Inflammatory macrophage treated with lipopolysaccharide for 1 hour (primary cell): ENCODE data around the gene THAP5.
A peak's percentile ranks its signal among the peaks of the same experiment; 100 is the strongest.

Source experiments
- DNase-seq, 2 donors: peaks; one replicate each; pipeline ENCODE4 v3.0.0-alpha.2; 2020 to 2022

THAP5 gene

DNA sequence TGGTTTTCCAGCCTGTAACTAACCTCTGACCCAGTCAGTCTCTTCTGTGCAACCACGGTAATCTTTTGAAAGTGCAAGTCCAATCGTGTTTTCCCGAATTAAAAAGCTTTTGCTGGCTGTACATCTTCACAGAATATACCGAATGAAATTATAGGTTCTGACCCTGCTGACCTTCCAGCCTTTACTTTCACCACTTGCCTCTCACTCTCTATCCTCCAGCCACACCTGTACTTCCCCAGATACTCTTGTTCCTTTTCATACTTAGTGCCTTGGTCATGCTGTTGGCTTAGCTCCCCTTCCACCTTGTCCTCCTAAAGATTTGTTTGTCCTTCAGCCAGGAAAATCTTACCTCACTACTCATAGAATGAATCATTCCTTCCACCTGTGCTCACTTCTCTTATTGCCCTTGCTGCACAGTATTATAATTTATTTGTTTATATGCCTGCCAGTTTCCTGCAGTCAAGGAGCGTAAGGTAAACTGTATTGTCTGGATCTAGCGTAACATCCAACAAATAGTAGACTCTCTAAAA, 41.3 kb downstream of the THAP5 start:
- DNase-seq: no peak

DNA sequence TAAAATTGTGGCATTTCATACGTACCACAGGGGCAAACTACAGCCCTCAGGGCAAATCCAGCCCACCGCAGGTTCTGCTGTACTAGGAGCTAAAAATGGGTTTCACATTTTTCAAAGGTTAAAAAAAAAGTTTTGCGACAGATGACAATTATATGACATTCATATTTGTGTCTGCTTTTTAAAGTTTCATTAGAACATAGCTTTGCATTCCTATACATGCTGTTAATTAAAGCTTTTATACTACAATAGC, 42.8 kb downstream of the THAP5 start:
- no peak for DNase-seq

DNA sequence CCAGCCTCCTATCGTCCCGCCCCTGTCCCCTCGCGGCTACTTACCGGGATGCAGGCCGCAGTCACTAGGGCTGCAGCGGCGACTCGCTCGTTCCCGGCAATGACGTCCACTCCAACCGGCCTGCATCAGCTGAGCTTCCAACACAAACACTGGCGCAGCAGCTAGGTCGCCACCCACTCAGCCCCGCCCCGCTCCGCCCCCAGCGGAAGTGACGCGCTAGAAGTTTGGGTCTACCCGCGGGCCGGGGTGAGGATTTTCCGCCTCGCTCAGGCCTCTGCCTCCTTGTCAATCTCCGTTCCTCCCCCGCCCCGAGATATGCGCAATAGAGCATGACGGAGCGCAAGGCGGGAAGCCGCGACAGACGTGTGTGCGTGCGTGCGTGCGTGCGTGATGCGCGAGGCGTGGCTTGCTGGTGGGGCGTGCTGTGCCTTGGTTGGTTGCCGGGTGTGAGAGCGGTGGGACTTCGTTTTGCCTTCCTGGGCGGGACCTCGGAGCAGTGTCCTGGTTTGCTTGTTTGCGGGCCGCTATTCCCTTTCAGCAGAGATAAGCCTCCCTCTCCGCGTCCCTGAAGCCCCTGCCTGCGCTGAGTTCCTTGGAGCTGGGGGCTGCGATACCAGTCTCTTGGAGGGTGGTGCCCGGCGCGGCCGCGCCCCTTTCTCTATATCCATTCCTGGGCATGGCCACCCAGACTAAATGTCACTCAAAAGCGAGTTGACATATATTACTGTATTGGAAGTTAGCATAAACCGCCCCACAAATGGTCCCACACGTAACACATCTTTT, 43.3 kb downstream of the THAP5 start, which contains the start of gene PNPLA8:
PNPLA8 (minus strand) TSS at position 151 of the 783 bp plus-strand sequence. CDS start 10,644 bp downstream, outside the sequence.
- peak; percentile 99 to 100 for DNase-seq

DNA sequence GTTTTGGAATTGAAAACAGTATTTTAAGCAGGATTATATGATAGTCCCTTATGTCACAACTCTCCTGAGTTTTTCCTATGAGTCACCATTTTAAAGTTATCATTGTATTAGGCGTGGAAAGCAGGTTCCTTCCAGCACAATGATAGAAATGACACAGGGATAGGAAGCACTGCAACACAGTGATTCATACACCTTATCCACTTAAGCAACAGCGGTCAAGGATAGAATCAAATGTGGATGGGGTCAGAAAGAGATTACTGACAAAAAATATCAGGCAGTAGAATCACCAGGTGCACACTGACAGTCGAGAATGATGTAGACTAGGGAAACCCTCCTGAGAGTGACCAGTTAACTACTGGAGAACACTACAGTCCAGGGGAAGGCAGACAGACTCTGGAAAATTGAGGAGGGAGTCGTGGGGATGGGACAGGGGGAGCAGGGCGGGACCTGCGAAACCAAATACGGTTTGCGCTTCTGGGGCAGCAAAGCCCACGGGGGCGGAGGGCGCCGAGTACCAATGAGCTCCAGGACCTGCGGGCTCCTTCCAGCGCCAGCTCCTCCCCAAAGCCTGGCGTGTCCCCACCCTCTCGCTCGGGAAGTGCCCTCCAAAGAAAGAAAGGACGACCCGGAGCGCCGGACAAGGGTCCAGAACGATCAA, 44.0 kb downstream of the THAP5 start:
- DNase-seq: peak; percentile 75 to 78

DNA sequence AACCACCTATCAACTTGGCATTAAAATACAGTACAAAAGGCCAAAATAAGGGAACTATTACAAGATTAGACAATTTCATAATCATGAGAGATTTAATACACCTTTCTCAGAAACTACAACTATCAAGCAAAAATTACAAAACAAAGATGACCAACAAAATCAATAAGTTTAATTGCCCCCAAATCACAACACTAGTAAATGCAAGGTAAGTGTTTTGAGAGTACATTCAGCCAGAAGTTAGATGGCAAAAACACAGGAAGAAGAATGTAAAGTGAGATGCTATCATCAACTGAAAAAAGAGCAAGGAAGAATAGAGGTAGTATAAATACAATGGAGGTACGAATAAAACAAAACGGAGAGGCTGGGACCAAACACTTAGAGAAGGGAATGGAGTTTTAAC, 46.7 kb downstream of the THAP5 start:
- no peak for DNase-seq

DNA sequence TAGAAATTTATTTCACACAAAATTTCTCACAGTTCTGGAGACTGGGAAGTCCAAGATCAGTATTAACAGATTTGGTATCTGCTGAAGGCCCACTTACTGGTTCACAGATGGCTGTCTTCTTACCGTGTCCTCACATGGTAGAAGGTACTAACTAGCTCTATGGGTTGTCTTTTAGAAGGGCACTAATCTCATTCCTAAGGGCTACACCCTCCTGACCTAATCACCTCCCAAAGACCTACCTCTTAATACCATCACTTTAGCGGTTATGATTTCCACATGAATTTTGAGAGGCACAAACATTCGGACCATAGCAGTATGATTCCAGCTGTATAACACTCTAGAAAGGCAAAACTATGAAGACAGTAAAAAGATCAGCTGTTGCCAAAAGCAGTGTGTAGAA, 51.6 kb downstream of the THAP5 start:
- DNase-seq: no peak

DNA sequence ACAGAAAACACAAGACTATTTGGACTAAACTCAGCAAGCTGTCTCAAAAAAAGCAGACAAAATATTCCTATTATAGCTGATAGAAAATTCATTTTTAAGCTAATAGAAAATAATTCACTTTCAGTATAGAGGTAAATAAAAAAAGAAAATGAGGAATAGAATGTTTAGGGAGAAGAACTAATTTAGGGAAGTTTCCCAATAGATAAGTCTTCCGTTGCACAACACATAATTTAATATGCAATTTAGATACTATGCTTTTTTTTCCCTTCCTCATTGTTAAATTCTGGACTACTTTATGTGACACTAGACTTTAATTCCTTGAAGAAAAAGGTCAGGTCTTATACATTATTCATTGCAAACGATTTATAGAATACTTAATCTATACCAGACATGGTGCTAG, 53.9 kb downstream of the THAP5 start:
- peak; percentile 56 to 80 for DNase-seq

DNA sequence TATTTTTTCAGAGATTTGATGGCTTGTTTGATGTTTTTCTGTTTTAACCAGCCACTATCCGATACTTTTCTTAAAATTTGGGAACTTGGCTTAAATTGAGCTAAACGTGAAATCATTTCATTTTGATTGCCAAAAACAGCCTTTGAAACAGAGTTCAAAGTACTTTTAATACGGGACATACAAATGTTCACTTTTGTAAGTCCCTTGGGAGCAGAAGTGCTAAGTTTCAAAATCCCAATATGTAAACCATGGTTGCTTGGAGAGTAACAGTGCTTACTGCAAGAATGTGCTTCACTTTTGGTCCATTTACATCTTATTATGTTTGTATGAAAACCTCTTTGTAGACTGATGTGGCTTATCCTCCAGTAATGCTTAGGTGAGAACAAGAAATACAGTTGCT, 54.5 kb downstream of the THAP5 start:
- no peak for DNase-seq
